Measurements from ENCODE around the gene MACROD2. TPM values are rescaled to one million over a fixed set of nuclear protein-coding genes. Genes with fewer than 3 reads are reported as not detected.
"Not testable (repeated sequence)": the region's sequence is repeated elsewhere in the genome, so short reads cannot be mapped to it uniquely, and the experiment has no call there.

Gene MACROD2
- polyA plus RNA-seq, 1 donor = 5.4 TPM

GRCh38 chr20:14234666-14235295, 239.5 kb downstream of the MACROD2 start:
- DNase-seq = no peak
- Histone ChIP-seq H3K4me3 (ENCODE audit: low read length) (no peak overlapping the region), H3K36me3 (ENCODE audit: control insufficient read depth, insufficient read depth, low read length) (no peaks in the 10 kb centered on the region), H3K27ac (ENCODE audit: low read length) (no peak overlapping the region), H3K27me3 (ENCODE audit: control insufficient read depth, insufficient read depth, low read length) (no peaks in the 10 kb centered on the region), H3K4me1 (ENCODE audit: control insufficient read depth, insufficient read depth, low read length) (peaks cover 3% of the 10 kb centered on the region), H3K9me3 (ENCODE audit: control insufficient read depth, low read depth, low read length) (no peaks in the 10 kb centered on the region)
- 68% methylated on average over 2 of the region's 2 CpGs for WGBS (ENCODE audit: insufficient coverage, low lambda C conversion rate)

GRCh38 chr20:14235355-14235754, 240.0 kb downstream of the MACROD2 start:
- 67% methylated on average over 2 of the region's 2 CpGs for WGBS (ENCODE audit: insufficient coverage, low lambda C conversion rate)
- H3K4me3 ChIP-seq (ENCODE audit: low read length) = no peak overlapping the region

GRCh38 chr20:14245368-14245970, 250.2 kb downstream of the MACROD2 start:
- no peak overlapping the region for H3K4me3 ChIP-seq (ENCODE audit: low read length)
- WGBS (ENCODE audit: insufficient coverage, low lambda C conversion rate) = no CpG with 5 or more reads among the region's 1 CpG
- H3K4me1 ChIP-seq (ENCODE audit: control insufficient read depth, insufficient read depth, low read length) = no peaks in the 10 kb centered on the region
- DNase-seq = peak in 1 of 2 donors; percentile 21
- H3K36me3 ChIP-seq (ENCODE audit: control insufficient read depth, insufficient read depth, low read length) = no peaks in the 10 kb centered on the region
- no peak overlapping the region for H3K27ac ChIP-seq (ENCODE audit: low read length)
- H3K27me3 ChIP-seq (ENCODE audit: control insufficient read depth, insufficient read depth, low read length) = no peaks in the 10 kb centered on the region
- H3K9me3 ChIP-seq (ENCODE audit: control insufficient read depth, low read depth, low read length) = no peaks in the 10 kb centered on the region

More at GRCh38 chr20:14235355-14235754, 240.0 kb downstream of the MACROD2 start:
- no peak overlapping the region for H3K27ac ChIP-seq (ENCODE audit: low read length)
- DNase-seq = no peak
- H3K9me3 ChIP-seq (ENCODE audit: control insufficient read depth, low read depth, low read length) = no peaks in the 10 kb centered on the region
- H3K4me1 ChIP-seq (ENCODE audit: control insufficient read depth, insufficient read depth, low read length) = peaks cover 3% of the 10 kb centered on the region
- no peaks in the 10 kb centered on the region for H3K27me3 ChIP-seq (ENCODE audit: control insufficient read depth, insufficient read depth, low read length)
- no peaks in the 10 kb centered on the region for H3K36me3 ChIP-seq (ENCODE audit: control insufficient read depth, insufficient read depth, low read length)

DNA sequence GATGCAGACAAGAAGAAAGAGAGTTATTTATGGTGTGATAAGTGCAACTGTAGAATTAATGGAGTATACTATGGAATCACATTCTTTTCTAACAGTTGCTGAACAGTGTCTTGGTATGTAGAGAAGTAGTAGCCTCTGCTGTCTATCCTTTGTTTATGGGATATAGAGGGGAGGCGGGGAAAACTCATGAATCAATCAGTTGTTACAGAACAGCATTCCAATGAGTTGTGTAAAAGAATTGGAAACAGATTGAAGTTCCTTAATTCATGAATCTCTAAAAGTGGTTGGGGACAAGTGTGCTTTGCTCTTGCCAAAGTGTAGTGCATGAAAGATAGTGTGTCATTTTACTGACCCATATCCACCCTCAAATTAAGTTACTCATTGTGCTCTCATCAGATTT, 264.4 kb downstream of the MACROD2 start:
- H3K4me1 ChIP-seq (ENCODE audit: control insufficient read depth, insufficient read depth, low read length) = no peaks in the 10 kb centered on the region
- DNase-seq = no peak
- no peaks in the 10 kb centered on the region for H3K27me3 ChIP-seq (ENCODE audit: control insufficient read depth, insufficient read depth, low read length)
- H3K36me3 ChIP-seq (ENCODE audit: control insufficient read depth, insufficient read depth, low read length) = no peaks in the 10 kb centered on the region
- H3K27ac ChIP-seq (ENCODE audit: low read length) = no peak overlapping the region
- H3K9me3 ChIP-seq (ENCODE audit: control insufficient read depth, low read depth, low read length) = no peaks in the 10 kb centered on the region
- WGBS (ENCODE audit: insufficient coverage, low lambda C conversion rate) = no CpG with 5 or more reads among the region's 1 CpG
- H3K4me3 ChIP-seq (ENCODE audit: low read length) = no peak overlapping the region

DNA sequence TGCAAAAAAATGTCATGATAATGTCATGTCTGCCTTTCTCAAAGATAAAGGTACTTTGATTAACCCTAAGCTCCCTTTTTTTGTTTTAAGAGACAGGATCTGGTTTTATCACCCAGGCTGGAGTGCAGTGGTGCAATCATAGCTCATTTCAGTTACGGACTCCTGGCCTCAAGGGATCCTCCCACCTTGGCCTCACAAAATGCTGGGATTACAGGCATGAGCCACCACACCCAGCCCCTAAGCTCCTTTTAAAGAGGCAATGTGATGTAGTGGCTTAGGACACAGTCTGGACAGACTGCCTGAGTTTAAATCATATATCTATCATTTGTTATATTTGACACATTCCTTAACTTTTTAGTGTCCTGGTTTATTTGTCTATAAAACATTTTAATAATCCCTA, 265.1 kb downstream of the MACROD2 start:
- Histone ChIP-seq H3K27ac (ENCODE audit: low read length) (no peak overlapping the region), H3K4me1 (ENCODE audit: control insufficient read depth, insufficient read depth, low read length) (no peaks in the 10 kb centered on the region), H3K27me3 (ENCODE audit: control insufficient read depth, insufficient read depth, low read length) (no peaks in the 10 kb centered on the region), H3K36me3 (ENCODE audit: control insufficient read depth, insufficient read depth, low read length) (no peaks in the 10 kb centered on the region), H3K4me3 (ENCODE audit: low read length) (no peak overlapping the region), H3K9me3 (ENCODE audit: control insufficient read depth, low read depth, low read length) (no peaks in the 10 kb centered on the region)
- WGBS (ENCODE audit: insufficient coverage, low lambda C conversion rate) = 100% methylated on average over 1 of the region's 1 CpG
- DNase-seq = no peak

GRCh38 chr20:14264869-14265268, 269.6 kb downstream of the MACROD2 start:
- Histone ChIP-seq H3K4me3 (ENCODE audit: low read length) (no peak overlapping the region), H3K27ac (ENCODE audit: low read length) (no peak overlapping the region), H3K4me1 (ENCODE audit: control insufficient read depth, insufficient read depth, low read length) (no peaks in the 10 kb centered on the region), H3K27me3 (ENCODE audit: control insufficient read depth, insufficient read depth, low read length) (no peaks in the 10 kb centered on the region), H3K9me3 (ENCODE audit: control insufficient read depth, low read depth, low read length) (no peaks in the 10 kb centered on the region), H3K36me3 (ENCODE audit: control insufficient read depth, insufficient read depth, low read length) (no peaks in the 10 kb centered on the region)
- DNase-seq = peak in 1 of 2 donors; percentile 26

GRCh38 chr20:14266246-14266645, 270.9 kb downstream of the MACROD2 start:
- no peaks in the 10 kb centered on the region for H3K36me3 ChIP-seq (ENCODE audit: control insufficient read depth, insufficient read depth, low read length)
- no peak for DNase-seq
- no peaks in the 10 kb centered on the region for H3K4me1 ChIP-seq (ENCODE audit: control insufficient read depth, insufficient read depth, low read length)
- H3K4me3 ChIP-seq (ENCODE audit: low read length) = no peak overlapping the region
- no peak overlapping the region for H3K27ac ChIP-seq (ENCODE audit: low read length)
- no peaks in the 10 kb centered on the region for H3K9me3 ChIP-seq (ENCODE audit: control insufficient read depth, low read depth, low read length)
- no peaks in the 10 kb centered on the region for H3K27me3 ChIP-seq (ENCODE audit: control insufficient read depth, insufficient read depth, low read length)

DNA sequence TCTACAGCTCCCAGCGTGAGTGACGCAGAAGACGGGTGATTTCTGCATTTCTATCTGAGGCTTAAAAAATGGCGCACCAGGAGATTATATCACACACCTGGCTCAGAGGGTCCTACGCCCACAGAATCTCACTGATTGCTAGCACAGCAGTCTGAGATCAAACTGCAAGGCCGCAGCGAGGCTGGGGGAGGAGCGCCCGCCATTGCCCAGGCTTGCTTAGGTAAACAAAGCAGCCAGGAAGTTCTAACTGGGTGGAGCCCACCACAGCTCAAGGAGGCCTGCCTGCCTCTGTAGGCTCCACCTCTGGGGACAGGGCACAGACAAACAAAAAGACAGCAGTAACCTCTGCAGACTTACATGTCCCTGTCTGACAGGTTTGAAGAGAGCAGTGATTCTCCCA, 275.4 kb downstream of the MACROD2 start:
- H3K4me3 ChIP-seq (ENCODE audit: low read length); H3K36me3 ChIP-seq (ENCODE audit: control insufficient read depth, insufficient read depth, low read length); DNase-seq; H3K27me3 ChIP-seq (ENCODE audit: control insufficient read depth, insufficient read depth, low read length); H3K4me1 ChIP-seq (ENCODE audit: control insufficient read depth, insufficient read depth, low read length); H3K9me3 ChIP-seq (ENCODE audit: control insufficient read depth, low read depth, low read length); H3K27ac ChIP-seq (ENCODE audit: low read length): not testable (repeated sequence)
- 100% methylated on average over 2 of the region's 9 CpGs for WGBS (ENCODE audit: insufficient coverage, low lambda C conversion rate)

DNA sequence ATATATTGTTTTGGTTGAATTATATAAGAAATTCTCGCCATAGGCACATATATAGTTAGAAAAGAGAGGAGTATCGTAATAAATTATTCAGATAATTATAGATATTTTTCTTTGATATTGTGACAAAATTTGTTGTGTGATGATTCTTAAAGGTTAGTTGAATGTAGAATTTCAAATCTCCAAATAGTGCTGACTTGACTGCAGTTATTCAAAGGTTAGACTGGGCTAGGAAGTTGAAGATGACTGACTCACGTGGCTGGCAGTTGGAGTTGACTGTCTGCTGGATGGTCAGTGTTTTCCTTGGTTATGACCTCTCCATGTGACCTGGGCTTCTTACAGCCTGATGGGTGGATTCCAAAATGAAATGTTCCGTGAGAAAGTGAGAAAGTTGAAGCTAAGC, 286.8 kb downstream of the MACROD2 start:
- H3K36me3 ChIP-seq (ENCODE audit: control insufficient read depth, insufficient read depth, low read length) = no peaks in the 10 kb centered on the region
- H3K4me3 ChIP-seq (ENCODE audit: low read length) = no peak overlapping the region
- H3K27ac ChIP-seq (ENCODE audit: low read length) = no peak overlapping the region
- H3K27me3 ChIP-seq (ENCODE audit: control insufficient read depth, insufficient read depth, low read length) = no peaks in the 10 kb centered on the region
- H3K9me3 ChIP-seq (ENCODE audit: control insufficient read depth, low read depth, low read length) = no peaks in the 10 kb centered on the region
- no peak for DNase-seq
- WGBS (ENCODE audit: insufficient coverage, low lambda C conversion rate) = 100% methylated on average over 3 of the region's 4 CpGs
- no peaks in the 10 kb centered on the region for H3K4me1 ChIP-seq (ENCODE audit: control insufficient read depth, insufficient read depth, low read length)

DNA sequence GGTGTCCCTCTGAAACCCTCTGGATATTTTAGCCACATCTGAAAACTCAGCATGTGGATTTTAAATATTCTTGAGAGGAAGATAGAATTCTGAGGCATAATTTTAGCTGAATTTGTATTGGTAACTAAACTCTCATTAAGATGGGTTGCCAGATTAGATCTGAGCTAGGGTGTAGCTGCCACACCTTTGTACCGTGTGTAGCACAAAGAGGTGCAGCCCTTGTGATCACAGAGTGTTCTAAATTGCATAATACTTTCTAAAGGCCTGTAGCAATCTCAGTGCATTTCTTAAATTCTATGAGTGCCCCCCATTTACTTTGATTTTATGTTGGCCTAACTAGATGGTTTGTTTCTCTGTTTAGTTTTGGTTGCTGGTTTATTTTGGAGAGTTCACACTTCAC, 289.1 kb downstream of the MACROD2 start:
- no CpG with 5 or more reads among the region's 1 CpG for WGBS (ENCODE audit: insufficient coverage, low lambda C conversion rate)
- H3K27ac ChIP-seq (ENCODE audit: low read length) = no peak overlapping the region
- no peak overlapping the region for H3K4me3 ChIP-seq (ENCODE audit: low read length)
- no peaks in the 10 kb centered on the region for H3K36me3 ChIP-seq (ENCODE audit: control insufficient read depth, insufficient read depth, low read length)
- H3K27me3 ChIP-seq (ENCODE audit: control insufficient read depth, insufficient read depth, low read length) = no peaks in the 10 kb centered on the region
- DNase-seq = peak in 1 of 2 donors; percentile 14
- no peaks in the 10 kb centered on the region for H3K4me1 ChIP-seq (ENCODE audit: control insufficient read depth, insufficient read depth, low read length)
- no peaks in the 10 kb centered on the region for H3K9me3 ChIP-seq (ENCODE audit: control insufficient read depth, low read depth, low read length)
